Measurements from ENCODE around the gene LRCH3. TPM values are rescaled to one million over a fixed set of nuclear protein-coding genes. Genes with fewer than 3 reads are reported as not detected.
A peak's percentile ranks its signal among the peaks of the same experiment; 100 is the strongest.

Gene LRCH3
- total RNA-seq, 1 experiment from 2014 or later = 75.8 TPM

DNA sequence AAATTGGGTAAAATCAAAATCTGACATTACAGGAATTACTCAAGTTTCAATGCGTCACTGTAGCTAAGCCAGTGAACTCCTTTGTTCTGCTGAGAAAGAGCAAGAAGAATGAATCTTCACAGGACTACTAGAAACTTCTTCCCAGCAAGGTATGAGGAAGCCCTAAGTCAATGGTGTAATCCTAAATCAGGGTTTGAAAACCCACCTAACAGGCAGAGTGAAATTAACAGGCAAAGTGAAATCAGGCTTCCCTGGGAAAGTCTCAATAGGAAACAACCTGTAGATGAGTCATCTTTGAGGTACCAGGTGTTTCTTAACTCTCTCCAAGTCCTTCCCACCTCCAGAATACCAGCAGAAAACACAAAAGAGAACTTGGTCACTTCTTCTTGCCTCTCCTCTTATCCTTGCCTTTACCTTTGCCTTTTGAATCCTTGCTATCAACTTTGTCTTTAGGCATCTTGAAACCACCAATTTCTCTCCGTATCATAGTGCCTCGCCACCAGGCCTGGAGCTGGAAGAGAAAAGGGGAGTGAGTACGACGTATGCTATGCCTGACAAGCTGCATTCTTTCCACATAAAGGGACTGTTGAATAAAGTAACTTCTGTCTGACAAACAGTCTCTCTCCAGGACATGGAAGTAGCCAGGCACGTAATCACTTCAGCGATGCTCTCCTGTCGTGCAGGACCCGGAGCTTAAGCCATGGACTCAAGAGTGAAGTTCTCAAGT is 98.3 kb downstream of the LRCH3 start:
- no peaks in the 10 kb centered on the region for H3K9me3 ChIP-seq (ENCODE audit: control insufficient read depth, insufficient read depth, low read depth, low read length)
- CTCF ChIA-PET = no interaction called here
- H3K27me3 ChIP-seq (ENCODE audit: control insufficient read depth, insufficient read depth, low read length) = no peaks in the 10 kb centered on the region
- in situ Hi-C loops (cut with HindIII; ENCODE audit: low pct_unique_long_range_greater_than_20kb, low sequenced_read_pairs) = no loop called here
- ATAC-seq (no peak), DNase-seq (ENCODE audit: low read depth, low spot score) (no peak)
- H3K4me3 ChIP-seq (ENCODE audit: low read depth in 2 of 2, low read length in 2 of 2) = no peak overlapping the region
- intact Hi-C loops (cut with micrococcal nuclease; ENCODE audit: unreplicated experiment) = no loop called here
- BruUV-seq (replicated peaks) = no TSS peak
- TF ChIP-seq POLR2AphosphoS5 (IDR thresholded peaks at IDR 0.05; ENCODE audit: low read depth, low read length) = 0 out of 2 replicates have a peak, but pooled peaks have one; percentile 43
- no peak for TF ChIP-seq TCF7L2 (IDR thresholded peaks at IDR 0.05; ENCODE audit: low read depth, low read length)
- H3K27ac ChIP-seq (ENCODE audit: low read length) = no peak overlapping the region
- POLR2A ChIA-PET = no interaction called here
- no peaks in the 10 kb centered on the region for H3K4me1 ChIP-seq (ENCODE audit: control insufficient read depth, insufficient read depth, low read length)
- no peaks in the 10 kb centered on the region for H3K36me3 ChIP-seq (ENCODE audit: control insufficient read depth, insufficient read depth, low read length)

DNA sequence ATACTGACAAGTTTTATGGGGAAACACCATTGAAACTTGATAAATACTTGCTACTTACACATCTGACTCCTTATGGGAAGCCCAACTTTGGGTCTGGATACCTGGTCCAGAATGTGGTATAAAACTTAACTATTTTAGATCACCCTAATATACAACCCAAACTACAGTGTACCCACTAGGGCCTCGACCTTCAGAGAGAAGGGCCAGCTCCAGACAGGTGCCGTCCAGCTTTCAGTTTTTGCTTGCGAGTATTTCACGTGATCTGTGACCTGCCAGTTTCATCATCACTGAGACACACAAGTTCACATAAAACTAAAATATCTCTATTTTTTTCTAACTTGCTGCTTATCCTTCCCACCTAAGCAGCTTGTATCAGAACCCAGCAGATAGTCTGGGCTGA is 99.6 kb downstream of the LRCH3 start:
- CTCF ChIA-PET = no interaction called here
- no peaks in the 10 kb centered on the region for H3K27me3 ChIP-seq (ENCODE audit: control insufficient read depth, insufficient read depth, low read length)

More for the DNA sequence above, 99.6 kb downstream of the LRCH3 start:
- no peak for DNase-seq (ENCODE audit: low read depth, low spot score)
- no peak for ATAC-seq
- POLR2A ChIA-PET = no interaction called here
- no peak overlapping the region for H3K4me3 ChIP-seq (ENCODE audit: low read depth in 2 of 2, low read length in 2 of 2)
- no peaks in the 10 kb centered on the region for H3K9me3 ChIP-seq (ENCODE audit: control insufficient read depth, insufficient read depth, low read depth, low read length)
- H3K36me3 ChIP-seq (ENCODE audit: control insufficient read depth, insufficient read depth, low read length) = no peaks in the 10 kb centered on the region
- H3K4me1 ChIP-seq (ENCODE audit: control insufficient read depth, insufficient read depth, low read length) = no peaks in the 10 kb centered on the region
- BruUV-seq (replicated peaks) = no TSS peak
- H3K27ac ChIP-seq (ENCODE audit: low read length) = no peak overlapping the region
- intact Hi-C loops (cut with micrococcal nuclease; ENCODE audit: unreplicated experiment) (no loop called here), in situ Hi-C loops (cut with HindIII; ENCODE audit: low pct_unique_long_range_greater_than_20kb, low sequenced_read_pairs) (no loop called here)
- TF ChIP-seq TCF7L2 (IDR thresholded peaks at IDR 0.05; ENCODE audit: low read depth, low read length) (no peak), CTCF (IDR thresholded peaks at IDR 0.05) (no peak)
- TF ChIP-seq, protein P1, sequence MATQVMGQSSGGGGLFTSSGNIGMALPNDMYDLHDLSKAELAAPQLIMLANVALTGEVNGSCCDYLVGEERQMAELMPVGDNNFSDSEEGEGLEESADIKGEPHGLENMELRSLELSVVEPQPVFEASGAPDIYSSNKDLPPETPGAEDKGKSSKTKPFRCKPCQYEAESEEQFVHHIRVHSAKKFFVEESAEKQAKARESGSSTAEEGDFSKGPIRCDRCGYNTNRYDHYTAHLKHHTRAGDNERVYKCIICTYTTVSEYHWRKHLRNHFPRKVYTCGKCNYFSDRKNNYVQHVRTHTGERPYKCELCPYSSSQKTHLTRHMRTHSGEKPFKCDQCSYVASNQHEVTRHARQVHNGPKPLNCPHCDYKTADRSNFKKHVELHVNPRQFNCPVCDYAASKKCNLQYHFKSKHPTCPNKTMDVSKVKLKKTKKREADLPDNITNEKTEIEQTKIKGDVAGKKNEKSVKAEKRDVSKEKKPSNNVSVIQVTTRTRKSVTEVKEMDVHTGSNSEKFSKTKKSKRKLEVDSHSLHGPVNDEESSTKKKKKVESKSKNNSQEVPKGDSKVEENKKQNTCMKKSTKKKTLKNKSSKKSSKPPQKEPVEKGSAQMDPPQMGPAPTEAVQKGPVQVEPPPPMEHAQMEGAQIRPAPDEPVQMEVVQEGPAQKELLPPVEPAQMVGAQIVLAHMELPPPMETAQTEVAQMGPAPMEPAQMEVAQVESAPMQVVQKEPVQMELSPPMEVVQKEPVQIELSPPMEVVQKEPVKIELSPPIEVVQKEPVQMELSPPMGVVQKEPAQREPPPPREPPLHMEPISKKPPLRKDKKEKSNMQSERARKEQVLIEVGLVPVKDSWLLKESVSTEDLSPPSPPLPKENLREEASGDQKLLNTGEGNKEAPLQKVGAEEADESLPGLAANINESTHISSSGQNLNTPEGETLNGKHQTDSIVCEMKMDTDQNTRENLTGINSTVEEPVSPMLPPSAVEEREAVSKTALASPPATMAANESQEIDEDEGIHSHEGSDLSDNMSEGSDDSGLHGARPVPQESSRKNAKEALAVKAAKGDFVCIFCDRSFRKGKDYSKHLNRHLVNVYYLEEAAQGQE (IDR thresholded peaks at IDR 0.05; ENCODE audit: insufficient read depth in 1 of 2, low read depth in 2 of 2, low read length in 1 of 2) = no peak
